Keratinocyte (primary cell): ENCODE data around the gene SMIM12.

Source experiments
- EZH2 ChIP-seq: IDR thresholded peaks from one replicate; pipeline ENCODE4 v1.6.1; 2012; ENCODE audit warnings: inconsistent platforms, mild to moderate bottlenecking, low read length, moderate library complexity
- TF ChIP-seq, protein P1 (sequence below), 3 experiments: IDR thresholded peaks in 1 of 3; conservative IDR thresholded peaks in 1 of 3; optimal IDR thresholded peaks in 1 of 3; 2 replicates in 2 of 3; 3 replicates in 1 of 3; pipeline versions ENCODE3 to v1.5.1; 2011; ENCODE audit warnings: low read length in 3 of 3, mild to moderate bottlenecking in 3 of 3, moderate library complexity in 2 of 3, control low read depth in 1 of 3, inconsistent platforms in 1 of 3; ENCODE audit not compliant: insufficient read depth in 2 of 3; ENCODE audit errors: extremely low read depth in 1 of 3

DNA sequence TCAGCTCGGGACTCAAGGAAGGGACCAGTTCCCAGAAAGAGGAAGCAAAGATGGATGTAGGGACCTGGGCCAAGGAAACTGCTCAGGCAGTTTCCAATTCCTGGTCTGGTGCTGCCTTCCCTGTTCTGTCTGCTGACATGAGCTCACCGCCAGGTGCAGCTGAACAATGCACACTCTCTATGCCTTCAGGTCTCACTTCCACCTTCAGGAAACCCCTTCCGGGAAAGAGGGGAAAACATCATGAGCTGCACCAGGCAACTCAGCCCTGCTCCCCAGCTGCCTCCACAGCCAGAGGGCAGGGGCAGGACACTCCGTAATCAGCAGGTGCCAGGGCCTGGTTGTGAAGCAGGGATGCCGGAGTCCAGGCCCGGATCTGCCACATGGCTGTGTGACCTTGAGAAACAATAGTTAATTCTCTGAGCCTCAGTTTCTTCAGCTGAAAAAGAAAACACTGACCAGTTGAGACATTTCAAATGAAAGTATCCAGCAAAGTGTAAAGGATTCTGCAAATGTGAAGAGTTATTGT is 27.8 kb downstream of the SMIM12 start:
- TF ChIP-seq, protein P1, sequence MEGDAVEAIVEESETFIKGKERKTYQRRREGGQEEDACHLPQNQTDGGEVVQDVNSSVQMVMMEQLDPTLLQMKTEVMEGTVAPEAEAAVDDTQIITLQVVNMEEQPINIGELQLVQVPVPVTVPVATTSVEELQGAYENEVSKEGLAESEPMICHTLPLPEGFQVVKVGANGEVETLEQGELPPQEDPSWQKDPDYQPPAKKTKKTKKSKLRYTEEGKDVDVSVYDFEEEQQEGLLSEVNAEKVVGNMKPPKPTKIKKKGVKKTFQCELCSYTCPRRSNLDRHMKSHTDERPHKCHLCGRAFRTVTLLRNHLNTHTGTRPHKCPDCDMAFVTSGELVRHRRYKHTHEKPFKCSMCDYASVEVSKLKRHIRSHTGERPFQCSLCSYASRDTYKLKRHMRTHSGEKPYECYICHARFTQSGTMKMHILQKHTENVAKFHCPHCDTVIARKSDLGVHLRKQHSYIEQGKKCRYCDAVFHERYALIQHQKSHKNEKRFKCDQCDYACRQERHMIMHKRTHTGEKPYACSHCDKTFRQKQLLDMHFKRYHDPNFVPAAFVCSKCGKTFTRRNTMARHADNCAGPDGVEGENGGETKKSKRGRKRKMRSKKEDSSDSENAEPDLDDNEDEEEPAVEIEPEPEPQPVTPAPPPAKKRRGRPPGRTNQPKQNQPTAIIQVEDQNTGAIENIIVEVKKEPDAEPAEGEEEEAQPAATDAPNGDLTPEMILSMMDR (optimal IDR thresholded peaks at IDR 0.05 in 1 of 3, IDR thresholded peaks at IDR 0.05 in 1 of 3, conservative IDR thresholded peaks at IDR 0.05 in 1 of 3; ENCODE audit: extremely low read depth in 1 of 3, insufficient read depth in 2 of 3, low read length in 3 of 3) = no peak
- no peak for TF ChIP-seq EZH2
